Erythroblast (primary cell): Measurements from ENCODE around the gene ACSF3.

Source experiments
- GATA1 ChIP-seq: IDR thresholded peaks from 2 replicates; pipeline ENCODE4 v1.6.1; 2011; ENCODE audit warnings: low read depth, mild to moderate bottlenecking, control low read depth, low read length, moderate library complexity
- POLR2A ChIP-seq: IDR thresholded peaks from 2 replicates; pipeline ENCODE4 v1.6.1; 2011; ENCODE audit warnings: mild to moderate bottlenecking, low read length

DNA sequence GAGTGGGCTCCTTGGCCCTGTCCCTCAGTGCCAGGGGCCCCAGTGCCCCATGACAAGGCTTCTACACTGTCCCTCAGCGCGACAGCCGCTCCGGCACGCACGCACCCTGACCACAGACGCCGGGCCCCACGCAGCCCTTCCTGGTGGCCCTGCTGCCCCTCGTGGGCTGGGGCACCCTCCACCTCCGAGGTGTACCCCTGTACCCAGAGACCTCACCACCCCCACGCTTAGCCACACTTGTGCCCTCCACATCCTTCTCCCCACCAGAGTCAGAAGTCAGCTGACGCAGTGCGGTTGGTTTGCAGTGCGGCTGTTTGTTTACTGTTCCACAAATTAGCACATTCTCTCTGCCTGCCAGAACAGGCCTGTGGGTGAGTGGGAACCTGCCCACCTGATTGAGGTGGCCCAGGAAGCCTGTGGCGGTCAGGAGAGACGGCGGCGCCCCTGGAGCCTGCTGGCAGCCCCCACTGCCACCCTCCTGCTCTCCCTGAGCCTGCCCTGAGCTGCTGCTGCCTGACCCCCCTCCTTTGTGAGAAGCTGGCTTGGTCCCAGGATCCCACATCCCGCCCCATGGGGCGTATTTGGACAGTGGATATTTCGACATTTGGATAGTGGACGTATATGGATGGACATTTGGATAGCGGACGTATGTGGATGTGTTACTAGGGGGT is 39.9 kb downstream of the ACSF3 start:
- no peak for TF ChIP-seq POLR2A
- TF ChIP-seq GATA1, result no peak
